Breast epithelium (tissue), 3 donors: ENCODE results near the gene FABP2.
"Not testable (repeated sequence)": the region's sequence is repeated elsewhere in the genome, so short reads cannot be mapped to it uniquely, and the experiment has no call there.

ENCODE experiments used
- POLR2AphosphoS5 ChIP-seq, 3 donors: sonication (generic); formaldehyde crosslinking; IDR thresholded peaks; one replicate each; pipeline ENCODE4 v1.6.1; 2017; ENCODE audit warnings: antibody characterized with exemption in 3 of 3
- TF ChIP-seq, protein P1 (sequence below), 3 donors: fragments of 450-650 bp; IDR thresholded peaks; one replicate each; pipeline ENCODE4 v1.5.1; 2016 to 2017; ENCODE audit warnings: antibody characterized with exemption in 3 of 3, mild to moderate bottlenecking in 3 of 3, moderate library complexity in 3 of 3

DNA sequence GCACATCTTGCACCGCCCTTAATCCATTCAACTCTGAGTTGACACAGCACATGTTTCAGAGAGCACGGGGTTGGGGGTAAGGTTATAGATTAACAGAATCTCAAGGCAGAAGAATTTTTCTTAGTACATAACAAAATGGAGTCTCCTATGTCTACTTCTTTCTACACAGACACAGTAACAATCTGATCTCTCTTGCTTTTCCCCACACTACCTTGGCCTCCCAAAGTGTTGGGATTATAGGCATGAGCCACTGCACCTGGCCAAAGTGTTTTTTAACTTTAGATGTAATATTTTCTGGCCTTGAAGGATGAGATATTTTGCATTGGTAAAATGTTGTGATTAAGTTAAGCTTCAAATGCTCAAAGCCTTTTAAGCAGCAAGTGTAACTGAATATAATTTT is 21.4 kb upstream of the FABP2 start:
- TF ChIP-seq, protein P1, sequence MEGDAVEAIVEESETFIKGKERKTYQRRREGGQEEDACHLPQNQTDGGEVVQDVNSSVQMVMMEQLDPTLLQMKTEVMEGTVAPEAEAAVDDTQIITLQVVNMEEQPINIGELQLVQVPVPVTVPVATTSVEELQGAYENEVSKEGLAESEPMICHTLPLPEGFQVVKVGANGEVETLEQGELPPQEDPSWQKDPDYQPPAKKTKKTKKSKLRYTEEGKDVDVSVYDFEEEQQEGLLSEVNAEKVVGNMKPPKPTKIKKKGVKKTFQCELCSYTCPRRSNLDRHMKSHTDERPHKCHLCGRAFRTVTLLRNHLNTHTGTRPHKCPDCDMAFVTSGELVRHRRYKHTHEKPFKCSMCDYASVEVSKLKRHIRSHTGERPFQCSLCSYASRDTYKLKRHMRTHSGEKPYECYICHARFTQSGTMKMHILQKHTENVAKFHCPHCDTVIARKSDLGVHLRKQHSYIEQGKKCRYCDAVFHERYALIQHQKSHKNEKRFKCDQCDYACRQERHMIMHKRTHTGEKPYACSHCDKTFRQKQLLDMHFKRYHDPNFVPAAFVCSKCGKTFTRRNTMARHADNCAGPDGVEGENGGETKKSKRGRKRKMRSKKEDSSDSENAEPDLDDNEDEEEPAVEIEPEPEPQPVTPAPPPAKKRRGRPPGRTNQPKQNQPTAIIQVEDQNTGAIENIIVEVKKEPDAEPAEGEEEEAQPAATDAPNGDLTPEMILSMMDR (IDR thresholded peaks at IDR 0.05), result not testable (repeated sequence)
- TF ChIP-seq POLR2AphosphoS5 (IDR thresholded peaks at IDR 0.05), result not testable (repeated sequence)
